Esophagus squamous epithelium (tissue), 5 donors: ENCODE data around the gene AKAP11. TPM values are rescaled to one million over a fixed set of nuclear protein-coding genes. Genes with fewer than 3 reads are reported as not detected.

Source experiments
- DNase-seq: peaks from one replicate; lab custom pipeline; 2025; lab: John Stamatoyannopoulos, UW
- H3K27ac ChIP-seq, 4 donors: fragments of 200-600 bp; sonication (generic); one replicate each; pipeline ENCODE4 v1.5.1; 2016 to 2019; ENCODE audit warnings: mild to moderate bottlenecking in 1 of 4
- H3K27me3 ChIP-seq, 4 donors: fragments of 200-600 bp; sonication (generic); 1 replicate in 3 of 4; 2 replicates in 1 of 4; pipeline versions ENCODE4 v1.5.1 to v1.6.0; 2017 to 2021; ENCODE audit warnings: antibody characterized with exemption in 1 of 4
- H3K36me3 ChIP-seq, 3 donors: fragments of 200-600 bp; sonication (generic); one replicate each; pipeline ENCODE4 v1.5.1; 2016 to 2019
- H3K4me1 ChIP-seq, 3 donors: fragments of 200-600 bp; sonication (generic); one replicate each; pipeline ENCODE4 v1.5.1; 2017 to 2019
- H3K4me3 ChIP-seq, 4 donors: fragments of 200-600 bp; sonication (generic); 1 replicate in 3 of 4; 2 replicates in 1 of 4; pipeline ENCODE4 v1.5.1; 2016 to 2019; ENCODE audit warnings: mild to moderate bottlenecking in 2 of 4, moderate library complexity in 1 of 4
- H3K9me3 ChIP-seq, 3 donors: fragments of 200-600 bp; sonication (generic); one replicate each; pipeline ENCODE4 v1.5.1; 2016 to 2019
- POLR2A ChIP-seq, 4 donors: fragments of 450-650 bp; IDR thresholded peaks; one replicate each; pipeline ENCODE4 v1.6.1; 2017; ENCODE audit warnings: antibody characterized with exemption in 4 of 4, mild to moderate bottlenecking in 4 of 4, moderate library complexity in 3 of 4
- WGBS, 2 donors: methylation state at CpG; one replicate each; pipeline ENCODE4 v1.1.5; 2018; 5-methylcytosine and 5-hydroxymethylcytosine counted together
- intact Hi-C: fragments of 100-400 bp; cut with DNase I; formaldehyde crosslinking; loops from one replicate; pipeline ENCODE4 v1.15.0; 2022
- total RNA-seq, 4 donors: library from RNA; depleted of rRNA; stranded (reverse); fragments of >200 nt; gene quantifications; one replicate each; pipeline ENCODE4 v1.1.0, GENCODE V29; 2016
- TF ChIP-seq, protein P1 (sequence below), 6 experiments: fragments of 450-650 bp in 4 of 6; fragments of 200-600 bp in 2 of 6; sonication (generic) in 2 of 6; IDR thresholded peaks; one replicate each; pipeline ENCODE4 v1.5.1; 2016 to 2019; ENCODE audit warnings: antibody characterized with exemption in 6 of 6, mild to moderate bottlenecking in 4 of 6, moderate library complexity in 4 of 6
- donor health status: DM: yes; HTN: yes; CAD: no.

Gene AKAP11
- total RNA-seq, 4 donors from 2014 or later: 13.3 to 24.0 (median 17.7) TPM

DNA sequence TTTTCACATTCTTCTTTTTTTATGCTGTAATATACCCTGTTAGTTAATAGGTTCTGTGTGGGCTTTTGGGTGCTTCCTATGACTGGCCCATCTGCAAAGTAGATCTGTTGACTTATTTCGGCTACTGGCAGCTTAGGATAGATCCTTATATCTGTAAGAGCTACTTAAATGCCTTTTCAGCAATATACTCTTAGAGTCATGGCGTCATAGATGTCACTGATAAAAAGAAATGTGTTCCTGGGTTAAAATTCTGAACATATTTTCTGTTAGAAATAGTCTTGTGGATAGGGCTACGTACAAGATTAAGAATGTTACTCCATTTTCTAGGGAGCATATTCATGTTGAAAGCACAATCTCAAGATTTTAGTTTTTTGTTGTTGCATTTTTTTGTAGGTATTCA lies 4.7 kb downstream of the AKAP11 start:
- H3K9me3 ChIP-seq: no peaks in the 10 kb centered on the region
- WGBS, 2 donors: 83 to 85% methylated on average over 3 of the region's 3 CpGs
- no peak for TF ChIP-seq POLR2A (IDR thresholded peaks at IDR 0.05)
- TF ChIP-seq, protein P1, sequence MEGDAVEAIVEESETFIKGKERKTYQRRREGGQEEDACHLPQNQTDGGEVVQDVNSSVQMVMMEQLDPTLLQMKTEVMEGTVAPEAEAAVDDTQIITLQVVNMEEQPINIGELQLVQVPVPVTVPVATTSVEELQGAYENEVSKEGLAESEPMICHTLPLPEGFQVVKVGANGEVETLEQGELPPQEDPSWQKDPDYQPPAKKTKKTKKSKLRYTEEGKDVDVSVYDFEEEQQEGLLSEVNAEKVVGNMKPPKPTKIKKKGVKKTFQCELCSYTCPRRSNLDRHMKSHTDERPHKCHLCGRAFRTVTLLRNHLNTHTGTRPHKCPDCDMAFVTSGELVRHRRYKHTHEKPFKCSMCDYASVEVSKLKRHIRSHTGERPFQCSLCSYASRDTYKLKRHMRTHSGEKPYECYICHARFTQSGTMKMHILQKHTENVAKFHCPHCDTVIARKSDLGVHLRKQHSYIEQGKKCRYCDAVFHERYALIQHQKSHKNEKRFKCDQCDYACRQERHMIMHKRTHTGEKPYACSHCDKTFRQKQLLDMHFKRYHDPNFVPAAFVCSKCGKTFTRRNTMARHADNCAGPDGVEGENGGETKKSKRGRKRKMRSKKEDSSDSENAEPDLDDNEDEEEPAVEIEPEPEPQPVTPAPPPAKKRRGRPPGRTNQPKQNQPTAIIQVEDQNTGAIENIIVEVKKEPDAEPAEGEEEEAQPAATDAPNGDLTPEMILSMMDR (IDR thresholded peaks at IDR 0.05): no peak
- no peaks in the 10 kb centered on the region for H3K27me3 ChIP-seq
- intact Hi-C loops: no loop called here
- no peak overlapping the region for H3K27ac ChIP-seq
- DNase-seq: no peak
- H3K4me3 ChIP-seq: no peak overlapping the region
- H3K36me3 ChIP-seq: no peaks in the 10 kb centered on the region
- H3K4me1 ChIP-seq: peaks cover 10 to 63% (median 11%) of the 10 kb centered on the region in 3 donors

DNA sequence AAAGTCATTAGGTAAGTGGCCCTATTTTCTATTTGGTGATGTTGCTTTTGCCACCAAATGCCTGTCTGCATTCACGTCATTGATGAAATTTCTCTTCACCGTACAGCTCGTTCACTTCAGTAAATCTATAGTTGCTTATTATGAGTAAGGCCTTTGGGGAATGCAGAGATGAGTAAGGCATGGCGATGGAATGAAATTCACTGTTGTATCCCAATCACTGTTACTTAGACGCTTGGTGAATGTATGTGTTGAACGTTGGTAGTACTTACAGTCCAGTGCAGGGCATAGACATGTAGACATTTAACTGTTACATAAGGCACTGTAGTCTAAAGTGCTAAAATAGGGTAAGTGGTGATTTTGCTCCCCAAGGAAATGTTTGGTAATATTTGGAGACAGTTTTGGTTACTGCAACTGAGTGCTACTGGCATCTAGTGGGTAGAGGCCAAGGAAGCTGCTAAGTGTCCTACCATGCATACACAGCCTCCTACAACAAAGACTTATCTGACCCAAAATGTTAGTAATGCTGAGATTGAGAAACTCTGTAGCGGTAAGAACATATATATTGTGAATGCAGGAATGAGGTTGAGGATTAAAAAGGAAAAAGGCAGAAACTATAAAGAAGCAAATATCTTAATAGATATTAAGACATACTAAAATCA lies 5.8 kb downstream of the AKAP11 start:
- 82% methylated on average over 7 of the region's 7 CpGs for WGBS, 2 donors
- no peak overlapping the region for H3K27ac ChIP-seq

DNA sequence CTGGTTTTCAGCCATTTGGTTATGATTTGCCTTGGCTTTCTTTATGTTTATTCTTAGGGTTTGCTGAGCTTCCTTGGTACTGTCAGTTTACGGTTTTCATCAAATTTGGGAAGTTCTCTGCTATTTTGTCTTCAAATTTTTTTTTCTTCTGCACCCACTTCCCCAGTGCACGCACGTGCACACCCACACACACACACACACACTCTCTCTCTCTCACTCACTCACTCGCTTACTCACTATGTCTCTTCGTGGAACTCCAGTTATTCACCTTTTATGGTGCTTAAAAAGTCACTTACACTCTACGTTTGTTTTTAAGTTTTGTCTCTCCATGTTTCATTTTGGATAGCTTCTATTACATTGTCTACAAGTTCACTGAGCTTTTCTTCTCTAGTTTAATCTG lies 7.1 kb downstream of the AKAP11 start:
- no peak overlapping the region for H3K4me3 ChIP-seq
- H3K27ac ChIP-seq: no peak overlapping the region
- intact Hi-C loops: no loop called here
- peaks cover 0 to 47% (median 1%) of the 10 kb centered on the region in 3 donors for H3K4me1 ChIP-seq
- H3K36me3 ChIP-seq: no peaks in the 10 kb centered on the region
- no peak for DNase-seq
- WGBS, 2 donors: 61 to 75% methylated on average over 6 of the region's 6 CpGs
- H3K9me3 ChIP-seq: no peaks in the 10 kb centered on the region
- no peak for TF ChIP-seq POLR2A (IDR thresholded peaks at IDR 0.05)
- no peaks in the 10 kb centered on the region for H3K27me3 ChIP-seq

More for the DNA sequence above, 5.8 kb downstream of the AKAP11 start:
- Histone ChIP-seq H3K9me3 (no peaks in the 10 kb centered on the region), H3K4me3 (no peak overlapping the region), H3K4me1 (peaks cover 10 to 60% (median 11%) of the 10 kb centered on the region in 3 donors), H3K36me3 (no peaks in the 10 kb centered on the region), H3K27me3 (no peaks in the 10 kb centered on the region)
- no peak for DNase-seq
- intact Hi-C loops: no loop called here
- TF ChIP-seq, protein P1 (IDR thresholded peaks at IDR 0.05): no peak
- no peak for TF ChIP-seq POLR2A (IDR thresholded peaks at IDR 0.05)

DNA sequence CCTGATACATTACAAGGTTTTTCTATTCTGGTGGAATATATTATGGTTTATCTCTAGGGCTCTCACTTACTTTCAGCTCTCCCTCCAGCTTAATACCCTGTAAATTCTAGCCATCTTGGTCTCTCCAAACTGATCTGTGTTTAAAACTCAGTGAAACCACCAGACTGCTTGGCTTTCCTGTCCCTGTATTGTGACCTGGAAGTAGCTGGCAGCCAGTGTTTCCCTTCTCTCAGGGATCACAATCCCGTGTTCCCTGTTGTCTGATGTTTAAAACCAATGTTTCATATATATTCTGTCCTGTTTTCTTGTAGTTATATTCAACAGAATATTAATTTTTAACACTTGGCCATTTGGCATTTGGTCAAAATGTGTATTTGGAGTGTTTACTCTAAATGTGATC lies 8.0 kb downstream of the AKAP11 start:
- no peaks in the 10 kb centered on the region for H3K27me3 ChIP-seq
- no peaks in the 10 kb centered on the region for H3K9me3 ChIP-seq
- 56 to 57% methylated on average over 1 of the region's 1 CpG for WGBS, 2 donors
- TF ChIP-seq, protein P1 (IDR thresholded peaks at IDR 0.05): no peak
- TF ChIP-seq POLR2A (IDR thresholded peaks at IDR 0.05): no peak
- intact Hi-C loops: no loop called here
- peaks cover 0 to 38% (median 0%) of the 10 kb centered on the region in 3 donors for H3K4me1 ChIP-seq
- no peak overlapping the region for H3K4me3 ChIP-seq
- no peaks in the 10 kb centered on the region for H3K36me3 ChIP-seq
- H3K27ac ChIP-seq: no peak overlapping the region
- no peak for DNase-seq

DNA sequence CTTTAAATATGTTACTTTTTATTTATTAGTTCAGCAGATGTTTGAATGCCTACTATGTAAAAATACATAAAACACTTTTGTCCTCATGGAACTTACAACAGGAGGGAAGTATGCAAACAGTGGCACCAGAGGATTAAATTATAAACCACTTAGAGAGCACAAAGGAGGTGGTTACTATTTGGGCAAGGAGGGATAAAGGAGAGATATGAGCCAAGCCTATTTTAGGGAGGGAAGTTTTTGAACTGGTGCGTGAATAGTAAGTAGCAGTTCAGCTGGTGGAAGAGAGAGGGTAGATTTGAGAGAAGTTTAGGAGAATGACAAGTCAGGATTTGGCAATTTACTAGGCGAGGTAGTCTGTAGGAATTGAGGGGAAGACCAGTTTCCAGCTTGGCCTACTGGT lies 8.6 kb downstream of the AKAP11 start:
- no peak for DNase-seq
- peaks cover 0 to 34% (median 0%) of the 10 kb centered on the region in 3 donors for H3K4me1 ChIP-seq
- no peak overlapping the region for H3K27ac ChIP-seq
- H3K27me3 ChIP-seq: no peaks in the 10 kb centered on the region
- H3K9me3 ChIP-seq: no peaks in the 10 kb centered on the region
- intact Hi-C loops: no loop called here
- TF ChIP-seq POLR2A (IDR thresholded peaks at IDR 0.05): no peak
- TF ChIP-seq, protein P1 (IDR thresholded peaks at IDR 0.05): peak in 1 of 6 experiments; percentile 4
- H3K4me3 ChIP-seq: no peak overlapping the region
- H3K36me3 ChIP-seq: peaks cover 0 to 4% (median 0%) of the 10 kb centered on the region in 3 donors
- WGBS, 2 donors: 69 to 80% methylated on average over 2 of the region's 2 CpGs
